SKM-1 (cell line): Measurements from ENCODE around the gene COPE.

Experiments
- DNase-seq: peaks from one replicate; lab custom pipeline; 2025; ENCODE audit not compliant: unreplicated experiment; lab: John Stamatoyannopoulos, UW

The COPE gene

GRCh38 chr19:18853755-18854427 lies 65.3 kb downstream of the COPE start:
- no peak for DNase-seq

- DNase-seq: no peak
Measured at GRCh38 chr19:18852648-18853047, 66.5 kb downstream of the COPE start.

- DNase-seq: no peak
Measured at GRCh38 chr19:18851673-18852325, 67.4 kb downstream of the COPE start.

DNA sequence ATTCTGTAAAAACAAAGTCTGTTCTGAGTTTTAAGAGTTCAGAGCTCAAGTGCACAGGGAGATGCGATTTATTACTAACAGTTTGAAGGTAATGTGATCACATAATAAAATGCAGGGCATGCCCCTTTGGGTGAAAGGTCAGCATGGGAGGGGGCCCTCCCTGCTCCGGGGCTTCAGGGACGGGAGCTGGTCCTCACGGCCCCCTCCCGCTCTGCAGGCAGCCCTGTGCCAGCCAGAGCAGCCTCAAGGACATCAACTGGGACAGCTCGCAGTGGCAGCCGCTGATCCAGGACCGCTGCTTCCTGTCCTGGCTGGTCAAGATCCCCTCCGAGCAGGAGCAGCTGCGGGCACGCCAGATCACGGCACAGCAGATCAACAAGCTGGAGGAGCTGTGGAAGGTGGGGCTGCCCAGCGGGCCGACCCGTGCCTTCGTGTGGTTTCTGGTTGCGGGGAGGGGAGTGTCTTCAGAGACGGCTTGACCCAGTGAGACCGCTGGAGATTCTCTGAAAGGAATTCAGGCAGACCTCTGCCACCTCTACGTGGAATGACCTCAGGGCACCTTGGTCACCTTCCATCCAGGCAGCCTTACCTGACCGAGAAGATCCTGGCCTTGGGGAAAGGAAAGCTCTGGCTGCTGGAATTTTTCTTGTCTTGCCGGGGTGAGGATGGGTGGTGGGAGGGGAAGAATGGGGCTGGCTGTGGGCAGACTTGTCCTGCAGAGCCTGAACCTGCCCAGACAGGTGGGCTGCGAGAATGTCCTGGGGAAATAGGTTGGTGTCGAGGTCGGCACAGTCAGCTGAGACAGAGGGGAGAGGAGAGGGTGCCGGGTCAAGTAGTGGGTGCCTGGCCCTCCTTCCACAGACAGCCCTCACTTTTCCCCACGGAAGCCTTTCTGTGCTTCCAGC lies 68.5 kb downstream of the COPE start:
- DNase-seq: no peak

- DNase-seq: no peak
Measured at GRCh38 chr19:18849838-18850400, 69.3 kb downstream of the COPE start.
